ENCODE measurements around the gene CTIF.

Gene CTIF

DNA sequence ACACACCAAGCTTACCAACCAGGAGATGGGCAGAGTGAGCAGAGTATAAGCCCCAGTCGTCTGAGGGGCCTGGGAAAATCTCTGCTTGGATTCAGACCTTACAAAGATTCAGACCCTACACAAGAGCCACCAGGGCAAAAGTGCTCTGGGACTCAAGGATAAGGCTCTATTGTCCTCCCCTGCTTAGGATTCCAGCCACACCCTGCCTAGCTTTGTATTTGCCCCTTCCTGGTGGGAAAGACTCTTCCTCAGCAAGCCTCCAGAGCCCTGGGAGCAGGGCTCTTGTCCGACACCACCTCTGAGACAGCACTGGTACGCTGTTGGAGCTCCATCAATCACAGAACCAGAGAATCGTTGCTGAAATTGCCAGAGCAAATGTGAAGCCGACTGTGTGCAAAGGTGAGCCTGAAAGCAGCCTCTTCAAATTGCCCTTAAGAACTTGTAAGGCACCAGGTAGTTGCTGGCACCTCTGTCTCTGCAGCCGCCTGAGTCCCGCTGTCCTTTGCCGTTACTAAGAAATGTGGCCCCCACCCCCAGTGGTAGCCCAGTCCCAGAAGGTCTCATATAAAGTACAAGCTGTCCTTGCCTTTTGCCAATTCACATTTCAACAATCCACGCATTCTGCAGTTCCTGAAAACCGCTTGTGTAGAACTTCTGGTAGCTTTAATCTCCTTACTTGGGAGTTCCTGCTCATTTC is 148.7 kb downstream of the CTIF start:
- Histone ChIP-seq H4K20me1 (ENCODE audit: insufficient read depth, low read length) (0 out of 2 replicates have a peak, but pooled peaks cover 2% of the 10 kb centered on the region), H3K4me2 (ENCODE audit: low read length) (no peak overlapping the region), H3K27ac (ENCODE audit: low read length) (no peak overlapping the region), H3K4me1 (ENCODE audit: low read length) (no peaks in the 10 kb centered on the region), H3K27me3 (ENCODE audit: low read depth, low read length) (no peaks in the 10 kb centered on the region), H3K9me3 (ENCODE audit: insufficient read depth, low read length) (no peaks in the 10 kb centered on the region), H3K9ac (ENCODE audit: low read length) (no peak overlapping the region), H3K4me3 (ENCODE audit: low read length) (no peak overlapping the region), H3K79me2 (ENCODE audit: low read length) (no peaks in the 10 kb centered on the region), H3K36me3 (replicated peaks; ENCODE audit: low read depth, low read length) (no peaks in the 10 kb centered on the region), H2AFZ (ENCODE audit: low read depth, low read length) (no peak overlapping the region)
- TF ChIP-seq EZH2phosphoT487 (IDR thresholded peaks at IDR 0.05; ENCODE audit: low read depth), result no peak
- TF ChIP-seq CTCF (IDR thresholded peaks at IDR 0.05; ENCODE audit: low read depth, low read length), result no peak

DNA sequence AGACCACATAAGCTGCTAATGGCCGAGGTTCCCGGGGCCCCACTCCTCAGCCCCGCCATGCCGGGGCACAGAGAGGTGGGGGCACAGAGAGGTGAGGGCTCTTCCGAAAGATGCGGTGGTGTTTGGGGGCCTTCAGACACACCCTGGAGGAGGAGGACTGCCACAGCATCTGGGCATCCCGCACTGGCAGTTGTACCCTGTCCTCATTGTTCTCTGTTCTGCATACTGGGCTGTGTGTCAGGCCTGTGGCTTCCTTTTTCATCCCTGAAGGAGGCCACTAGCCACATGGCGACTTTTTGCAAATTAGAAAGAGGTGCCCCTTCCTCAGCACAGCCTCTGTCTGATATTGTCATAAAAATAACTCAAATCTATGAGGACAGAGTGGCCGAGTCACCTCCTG is 150.1 kb downstream of the CTIF start:
- Histone ChIP-seq H2AFZ (ENCODE audit: low read depth, low read length) (no peak overlapping the region), H3K4me2 (ENCODE audit: low read length) (no peak overlapping the region), H3K27me3 (ENCODE audit: low read depth, low read length) (no peaks in the 10 kb centered on the region), H3K4me3 (ENCODE audit: low read length) (no peak overlapping the region), H3K4me1 (ENCODE audit: low read length) (no peaks in the 10 kb centered on the region), H3K9me3 (ENCODE audit: insufficient read depth, low read length) (no peaks in the 10 kb centered on the region), H3K27ac (ENCODE audit: low read length) (no peak overlapping the region), H3K9ac (ENCODE audit: low read length) (no peak overlapping the region), H4K20me1 (ENCODE audit: insufficient read depth, low read length) (0 out of 2 replicates have a peak, but pooled peaks cover 3% of the 10 kb centered on the region), H3K36me3 (replicated peaks; ENCODE audit: low read depth, low read length) (no peaks in the 10 kb centered on the region), H3K79me2 (ENCODE audit: low read length) (no peaks in the 10 kb centered on the region)
- TF ChIP-seq EZH2phosphoT487 (IDR thresholded peaks at IDR 0.05; ENCODE audit: low read depth) (no peak), CTCF (IDR thresholded peaks at IDR 0.05; ENCODE audit: low read depth, low read length) (no peak)

DNA sequence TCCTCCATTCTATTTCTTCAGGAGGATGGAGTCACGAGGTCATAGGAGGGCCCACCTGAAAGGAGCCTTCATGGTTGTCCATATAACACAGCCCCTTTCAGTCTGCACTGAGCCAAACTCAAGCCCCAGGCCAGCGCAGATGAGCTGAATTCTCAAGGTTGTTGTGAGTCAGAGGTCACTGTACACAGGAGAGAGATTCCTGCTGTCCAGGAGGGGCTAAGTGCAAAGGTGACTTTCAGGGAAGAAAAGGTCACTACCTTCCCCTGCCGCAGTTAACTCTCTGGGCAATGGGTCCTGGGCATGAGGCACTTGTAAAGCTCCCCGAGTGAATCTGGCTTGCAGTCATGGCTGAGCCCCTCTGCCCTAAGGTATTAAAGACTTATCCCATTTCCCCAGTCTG is 150.7 kb downstream of the CTIF start:
- Histone ChIP-seq H3K27me3 (ENCODE audit: low read depth, low read length) (no peaks in the 10 kb centered on the region), H3K4me3 (ENCODE audit: low read length) (no peak overlapping the region)

DNA sequence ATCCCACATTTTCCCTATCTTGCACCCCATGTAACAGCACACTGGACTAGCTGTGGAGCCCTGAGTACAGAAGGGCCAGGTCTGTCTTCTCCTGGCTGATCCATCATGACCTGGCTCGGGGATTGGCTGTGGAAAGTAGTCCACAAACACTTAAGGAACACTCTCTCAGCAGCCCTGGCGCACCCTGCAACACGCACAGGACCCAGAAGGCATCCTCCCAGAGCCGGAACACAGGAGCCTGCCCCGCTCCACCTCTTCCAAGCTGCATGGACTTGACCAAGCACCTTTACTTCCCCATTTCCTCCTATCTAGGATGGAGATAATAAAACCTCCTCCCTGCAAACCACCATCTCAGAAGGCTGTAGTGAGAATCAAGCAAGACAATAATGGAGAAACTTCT is 151.7 kb downstream of the CTIF start:
- Histone ChIP-seq H3K9me3 (ENCODE audit: insufficient read depth, low read length) (no peaks in the 10 kb centered on the region), H3K4me3 (ENCODE audit: low read length) (no peak overlapping the region), H2AFZ (ENCODE audit: low read depth, low read length) (no peak overlapping the region), H3K4me2 (ENCODE audit: low read length) (no peak overlapping the region), H3K79me2 (ENCODE audit: low read length) (no peaks in the 10 kb centered on the region), H3K27ac (ENCODE audit: low read length) (no peak overlapping the region), H3K9ac (ENCODE audit: low read length) (no peak overlapping the region), H3K4me1 (ENCODE audit: low read length) (no peaks in the 10 kb centered on the region), H4K20me1 (ENCODE audit: insufficient read depth, low read length) (0 out of 2 replicates have a peak, but pooled peaks cover 3% of the 10 kb centered on the region), H3K36me3 (replicated peaks; ENCODE audit: low read depth, low read length) (no peaks in the 10 kb centered on the region), H3K27me3 (ENCODE audit: low read depth, low read length) (no peaks in the 10 kb centered on the region)
- TF ChIP-seq CTCF (IDR thresholded peaks at IDR 0.05; ENCODE audit: low read depth, low read length) (no peak), EZH2phosphoT487 (IDR thresholded peaks at IDR 0.05; ENCODE audit: low read depth) (no peak)

More for the DNA sequence above, 150.7 kb downstream of the CTIF start:
- H3K4me2 ChIP-seq (ENCODE audit: low read length), result no peak overlapping the region
- TF ChIP-seq CTCF (IDR thresholded peaks at IDR 0.05; ENCODE audit: low read depth, low read length), result no peak
- no peak for TF ChIP-seq EZH2phosphoT487 (IDR thresholded peaks at IDR 0.05; ENCODE audit: low read depth)
- H3K36me3 ChIP-seq (replicated peaks; ENCODE audit: low read depth, low read length), result no peaks in the 10 kb centered on the region
- H3K9me3 ChIP-seq (ENCODE audit: insufficient read depth, low read length), result no peaks in the 10 kb centered on the region
- no peak overlapping the region for H3K9ac ChIP-seq (ENCODE audit: low read length)
- H3K79me2 ChIP-seq (ENCODE audit: low read length), result no peaks in the 10 kb centered on the region
- H3K27ac ChIP-seq (ENCODE audit: low read length), result no peak overlapping the region
- no peak overlapping the region for H2AFZ ChIP-seq (ENCODE audit: low read depth, low read length)
- no peaks in the 10 kb centered on the region for H3K4me1 ChIP-seq (ENCODE audit: low read length)
- H4K20me1 ChIP-seq (ENCODE audit: insufficient read depth, low read length), result 0 out of 2 replicates have a peak, but pooled peaks cover 3% of the 10 kb centered on the region
